ENCODE measurements around the gene CDK5R2. TPM values are rescaled to one million over a fixed set of nuclear protein-coding genes. Genes with fewer than 3 reads are reported as not detected.
A peak's percentile ranks its signal among the peaks of the same experiment; 100 is the strongest.

The CDK5R2 gene
- total RNA-seq, 4 donors from 2014 or later: not detected

DNA sequence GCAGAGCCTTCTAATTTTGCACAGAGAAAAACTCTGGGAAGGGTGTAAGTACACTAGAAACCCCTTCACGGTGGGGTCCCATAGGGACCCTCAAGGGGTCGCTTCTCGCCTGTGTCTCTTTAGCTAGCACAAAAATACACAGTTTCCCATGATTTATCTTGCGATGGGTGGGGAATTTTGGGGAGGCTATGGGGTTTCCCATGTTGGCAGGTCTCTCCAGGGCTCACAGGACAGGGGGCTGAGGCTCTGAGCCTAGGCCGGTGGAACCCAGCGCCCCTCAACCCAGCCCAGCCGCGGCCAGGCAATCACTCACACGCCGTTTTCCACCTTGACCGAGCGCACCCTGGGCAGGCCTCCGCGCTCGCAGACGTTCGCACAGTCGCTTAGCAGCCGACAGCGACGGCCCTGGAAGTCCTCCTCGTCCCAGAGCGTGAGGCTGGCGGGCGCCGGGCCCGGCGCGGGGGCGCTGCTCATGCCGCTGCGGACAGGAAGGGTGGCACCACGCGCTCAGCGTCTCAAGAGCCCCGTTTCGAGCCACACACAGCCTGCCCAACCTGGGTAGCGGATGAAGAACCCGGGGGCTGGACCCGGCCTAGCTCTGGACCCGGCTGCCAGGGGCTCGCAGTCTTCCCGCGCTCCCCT lies 33.4 kb downstream of the CDK5R2 start:
- no peak for ATAC-seq
- TF ChIP-seq POLR2A (IDR thresholded peaks at IDR 0.05): no peak
- TF ChIP-seq, protein P1, sequence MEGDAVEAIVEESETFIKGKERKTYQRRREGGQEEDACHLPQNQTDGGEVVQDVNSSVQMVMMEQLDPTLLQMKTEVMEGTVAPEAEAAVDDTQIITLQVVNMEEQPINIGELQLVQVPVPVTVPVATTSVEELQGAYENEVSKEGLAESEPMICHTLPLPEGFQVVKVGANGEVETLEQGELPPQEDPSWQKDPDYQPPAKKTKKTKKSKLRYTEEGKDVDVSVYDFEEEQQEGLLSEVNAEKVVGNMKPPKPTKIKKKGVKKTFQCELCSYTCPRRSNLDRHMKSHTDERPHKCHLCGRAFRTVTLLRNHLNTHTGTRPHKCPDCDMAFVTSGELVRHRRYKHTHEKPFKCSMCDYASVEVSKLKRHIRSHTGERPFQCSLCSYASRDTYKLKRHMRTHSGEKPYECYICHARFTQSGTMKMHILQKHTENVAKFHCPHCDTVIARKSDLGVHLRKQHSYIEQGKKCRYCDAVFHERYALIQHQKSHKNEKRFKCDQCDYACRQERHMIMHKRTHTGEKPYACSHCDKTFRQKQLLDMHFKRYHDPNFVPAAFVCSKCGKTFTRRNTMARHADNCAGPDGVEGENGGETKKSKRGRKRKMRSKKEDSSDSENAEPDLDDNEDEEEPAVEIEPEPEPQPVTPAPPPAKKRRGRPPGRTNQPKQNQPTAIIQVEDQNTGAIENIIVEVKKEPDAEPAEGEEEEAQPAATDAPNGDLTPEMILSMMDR (IDR thresholded peaks at IDR 0.05 in 4 of 5, conservative IDR thresholded peaks at IDR 0.05 in 1 of 5): no peak
- Histone ChIP-seq H3K27me3 (peaks cover 78 to 86% (median 80%) of the 10 kb centered on the region in 3 donors), H3K4me3 (peak overlapping the region; percentile 46 to 65 (median 50)), H3K36me3 (no peaks in the 10 kb centered on the region), H3K4me1 (peaks cover 10 to 18% of the 10 kb centered on the region in 2 donors), H3K9me3 (no peaks in the 10 kb centered on the region), H3K27ac (no peak overlapping the region)
- intact Hi-C loops (cut with DNase I; ENCODE audit: low total_unique reads) (loop anchor here (10.0 kb wide), 1 partner anchor 302 kb away; no protein-coding TSS in a partner anchor), in situ Hi-C loops (cut with MboI; ENCODE audit: low sequenced_read_pairs in 4 of 4) (no loop called here)
- no peak for DNase-seq

DNA sequence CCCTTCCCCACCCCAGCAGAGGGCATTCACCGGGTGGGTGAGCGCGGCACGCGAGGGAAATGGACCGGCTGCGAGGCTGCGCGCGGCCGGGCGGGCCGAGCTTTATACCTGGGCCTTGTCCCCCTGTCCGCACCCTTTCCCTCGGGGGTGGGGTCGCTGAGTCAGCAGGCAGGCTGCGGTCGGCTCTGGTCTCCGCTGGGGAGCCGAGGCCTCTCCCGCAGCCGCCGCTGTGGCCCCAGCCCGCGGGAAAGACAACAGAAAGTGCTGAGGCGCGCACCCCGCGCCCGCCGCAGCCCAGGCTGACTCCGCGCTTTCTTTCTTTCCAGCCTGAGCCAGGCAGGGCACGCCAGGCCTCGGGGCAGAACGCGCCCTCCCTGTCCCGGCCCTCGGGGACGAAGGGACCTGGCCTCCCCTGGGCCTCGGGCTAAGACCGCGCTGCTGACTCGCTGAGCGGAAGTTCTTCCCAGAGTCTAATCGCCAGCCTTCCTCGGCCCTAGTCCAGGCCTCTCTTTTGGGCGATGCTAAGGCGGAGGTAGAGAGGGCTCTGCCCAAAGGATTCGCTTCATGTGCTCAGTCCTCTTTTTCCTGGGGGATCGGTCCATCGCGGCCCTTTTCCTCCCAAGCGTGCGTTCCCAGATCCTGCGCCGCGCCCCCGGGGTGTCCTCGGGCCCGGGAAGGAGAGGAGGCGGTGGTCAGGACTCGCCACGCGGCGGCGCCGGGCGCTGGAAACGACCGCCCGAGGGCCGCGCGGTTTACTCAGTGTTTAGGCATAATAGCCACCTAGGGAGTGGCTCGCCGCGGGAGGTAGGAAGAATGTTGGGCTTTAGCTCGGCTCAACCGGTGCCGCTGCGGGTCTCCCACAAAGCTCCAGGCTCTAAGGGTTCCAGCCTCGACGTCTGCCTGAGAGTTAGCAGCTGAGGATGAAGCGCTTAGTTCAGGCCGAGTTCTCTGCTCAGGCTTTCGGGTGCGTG lies 34.2 kb downstream of the CDK5R2 start, which contains the start of gene CRYBA2:
TSS of gene CRYBA2 (minus strand) at position 78 of the 971 bp plus-strand sequence. CDS start 246 bp downstream, outside the sequence.
- no peak for ATAC-seq
- H3K27me3 ChIP-seq: peaks cover 70 to 78% (median 71%) of the 10 kb centered on the region in 3 donors
- no peaks in the 10 kb centered on the region for H3K9me3 ChIP-seq
- no peak for DNase-seq
- TF ChIP-seq, protein P1 (IDR thresholded peaks at IDR 0.05 in 4 of 5, conservative IDR thresholded peaks at IDR 0.05 in 1 of 5): no peak
- no peak for TF ChIP-seq POLR2A (IDR thresholded peaks at IDR 0.05)
- intact Hi-C loops (cut with DNase I; ENCODE audit: low total_unique reads): loop anchor here (10.0 kb wide), 1 partner anchor 301 kb away; no protein-coding TSS in a partner anchor
- in situ Hi-C loops (cut with MboI; ENCODE audit: low sequenced_read_pairs in 4 of 4): no loop called here
- H3K4me1 ChIP-seq: peaks cover 10 to 18% of the 10 kb centered on the region in 2 donors
- H3K4me3 ChIP-seq: peak within 1 kb of the TSS; percentile 46 to 65 (median 50)
- H3K27ac ChIP-seq: no peak within 1 kb of the TSS
- no peaks in the 10 kb centered on the region for H3K36me3 ChIP-seq

DNA sequence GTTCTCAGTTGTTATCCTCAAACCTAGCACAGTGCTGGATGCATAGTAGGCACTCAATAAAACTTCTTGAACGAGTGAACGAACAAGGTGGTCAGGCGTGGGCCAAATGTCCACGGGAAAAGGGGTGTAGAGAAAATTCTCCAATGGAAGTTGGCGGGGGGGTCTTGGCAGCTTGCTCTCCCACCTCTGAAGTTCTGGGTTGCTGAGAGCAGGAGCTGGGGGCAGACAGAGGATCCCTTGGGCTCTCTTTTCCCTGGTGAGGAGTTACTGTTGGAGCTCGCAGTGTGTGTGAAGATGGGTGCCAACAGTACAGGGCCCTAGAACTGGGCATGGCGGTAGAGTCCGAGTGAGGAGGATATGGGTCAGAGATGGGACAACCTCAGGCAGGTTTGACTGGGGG lies 36.1 kb downstream of the CDK5R2 start:
- Histone ChIP-seq H3K27me3 (peaks cover 52 to 64% (median 54%) of the 10 kb centered on the region in 3 donors), H3K4me3 (no peak overlapping the region), H3K4me1 (peaks cover 10 to 18% of the 10 kb centered on the region in 2 donors), H3K9me3 (no peaks in the 10 kb centered on the region), H3K36me3 (no peaks in the 10 kb centered on the region), H3K27ac (no peak overlapping the region)
- no peak for TF ChIP-seq POLR2A (IDR thresholded peaks at IDR 0.05)
- TF ChIP-seq, protein P1 (IDR thresholded peaks at IDR 0.05 in 4 of 5, conservative IDR thresholded peaks at IDR 0.05 in 1 of 5): no peak
- no peak for ATAC-seq
- in situ Hi-C loops (cut with MboI; ENCODE audit: low sequenced_read_pairs in 4 of 4): no loop called here
- intact Hi-C loops (cut with DNase I; ENCODE audit: low total_unique reads): loop anchor here (5.0 to 10.0 kb wide), 2 partner anchors 257 to 299 kb away; partner anchors contain the start of genes TUBA4A and TUBA4B
- no peak for DNase-seq

DNA sequence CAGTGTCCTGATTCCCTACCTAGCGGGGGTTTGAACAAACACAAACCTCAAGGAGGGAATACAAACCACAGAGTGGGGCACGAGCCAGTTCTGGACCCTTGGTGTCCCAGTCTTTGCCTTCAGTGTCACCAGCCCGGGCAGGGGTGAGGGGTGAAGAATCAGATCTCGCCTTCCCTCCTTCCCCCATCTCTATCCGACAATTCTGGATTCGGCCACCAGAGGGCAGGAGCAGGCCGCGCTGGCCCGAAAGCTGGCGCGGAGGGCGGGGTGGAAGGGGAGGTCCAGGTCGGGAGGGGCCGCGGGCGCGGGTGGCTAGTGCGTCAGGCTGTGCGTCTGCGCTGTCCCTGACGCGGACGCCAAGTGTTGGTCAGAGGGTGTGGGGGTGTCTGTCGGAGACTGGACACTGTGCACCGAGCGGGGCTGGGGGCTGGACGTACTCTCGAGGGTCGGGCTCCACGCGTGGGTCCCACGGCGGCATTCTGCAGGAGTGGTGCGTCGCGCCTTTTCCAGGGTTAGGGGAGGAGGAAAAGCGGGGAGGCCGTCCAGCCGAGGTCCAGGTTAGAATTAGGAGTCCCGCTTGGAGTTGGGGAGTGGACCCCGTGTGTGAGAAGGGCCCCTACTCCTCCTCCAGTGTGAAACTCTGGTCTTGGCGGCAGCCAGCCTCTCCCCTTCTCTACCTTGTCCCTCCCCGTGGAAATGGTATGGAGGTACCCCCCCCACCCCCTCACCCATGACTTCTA lies 36.7 kb downstream of the CDK5R2 start:
- H3K36me3 ChIP-seq: no peaks in the 10 kb centered on the region
- H3K27me3 ChIP-seq: peaks cover 48 to 64% (median 54%) of the 10 kb centered on the region in 3 donors
- ATAC-seq (peak; percentile 65 to 83), DNase-seq (peak; percentile 53 to 66)
- peaks cover 10 to 18% of the 10 kb centered on the region in 2 donors for H3K4me1 ChIP-seq
- H3K4me3 ChIP-seq: peak overlapping the region; percentile 39 to 53 (median 51)
- no peaks in the 10 kb centered on the region for H3K9me3 ChIP-seq
- peak overlapping the region in 2 of 4 donors; percentile 62 to 81 for H3K27ac ChIP-seq
- TF ChIP-seq, protein P1 (IDR thresholded peaks at IDR 0.05 in 4 of 5, conservative IDR thresholded peaks at IDR 0.05 in 1 of 5): peak; percentile 59 to 96 (median 87)
- TF ChIP-seq POLR2A (IDR thresholded peaks at IDR 0.05): peak; percentile 68 to 86
- intact Hi-C loops (cut with DNase I; ENCODE audit: low total_unique reads) (loop anchor here (1.0 to 10.0 kb wide), 5 partner anchors 123 to 299 kb away; partner anchors contain the start of genes NHEJ1, TUBA4A and TUBA4B), in situ Hi-C loops (cut with MboI; ENCODE audit: low sequenced_read_pairs in 4 of 4) (no loop called here)
